HG02759 (cell line): Measurements from ENCODE around the gene TLR1.
"Not testable (repeated sequence)": the region's sequence is repeated elsewhere in the genome, so short reads cannot be mapped to it uniquely, and the experiment has no call there.

Source experiments
- ATAC-seq: cut with Tn5 transposase; IDR thresholded peaks from one replicate; pipeline ENCODE4 v1.9.1; 2021; ENCODE audit warnings: mild to moderate bottlenecking, moderate library complexity; ENCODE audit not compliant: unreplicated experiment

The TLR1 gene

DNA sequence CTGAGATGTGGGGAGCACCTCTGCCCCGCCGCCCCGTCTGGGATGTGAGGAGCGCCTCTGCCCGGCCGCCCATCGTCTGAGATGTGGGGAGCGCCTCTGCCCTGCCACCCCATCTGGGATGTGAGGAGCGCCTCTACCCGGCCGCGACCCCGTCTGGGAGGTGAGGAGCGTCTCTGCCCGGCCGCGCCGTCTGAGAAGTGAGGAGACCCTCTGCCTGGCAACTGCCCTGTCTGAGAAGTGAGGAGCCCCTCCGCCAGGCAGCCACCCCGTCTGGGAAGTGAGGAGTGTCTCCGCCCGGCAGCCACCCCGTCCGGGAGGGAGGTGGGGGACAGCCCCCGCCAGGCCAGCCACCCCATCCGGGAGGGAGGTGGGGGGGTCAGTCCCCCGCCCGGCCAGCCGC is 2.9 kb upstream of the TLR1 start:
- not testable (repeated sequence) for ATAC-seq

DNA sequence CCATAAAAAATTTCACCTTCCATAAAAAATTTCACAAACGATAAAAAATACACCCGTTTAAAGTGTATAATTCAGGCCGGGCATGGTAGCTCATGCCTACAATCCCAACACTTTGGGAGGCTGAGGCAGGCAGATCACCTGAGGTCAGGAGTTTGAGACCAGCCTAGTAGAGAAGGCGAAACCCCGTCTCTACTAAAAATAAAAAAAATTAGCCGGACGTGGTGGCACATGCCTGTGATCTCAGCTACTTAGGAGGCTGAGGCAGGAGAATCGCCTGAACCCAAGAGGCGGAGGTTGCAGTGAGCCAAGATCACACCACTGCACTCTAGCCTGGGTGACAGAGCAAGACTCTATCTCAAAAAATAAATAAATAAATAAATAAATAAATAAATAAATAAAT is 1.7 kb upstream of the TLR1 start:
- not testable (repeated sequence) for ATAC-seq

DNA sequence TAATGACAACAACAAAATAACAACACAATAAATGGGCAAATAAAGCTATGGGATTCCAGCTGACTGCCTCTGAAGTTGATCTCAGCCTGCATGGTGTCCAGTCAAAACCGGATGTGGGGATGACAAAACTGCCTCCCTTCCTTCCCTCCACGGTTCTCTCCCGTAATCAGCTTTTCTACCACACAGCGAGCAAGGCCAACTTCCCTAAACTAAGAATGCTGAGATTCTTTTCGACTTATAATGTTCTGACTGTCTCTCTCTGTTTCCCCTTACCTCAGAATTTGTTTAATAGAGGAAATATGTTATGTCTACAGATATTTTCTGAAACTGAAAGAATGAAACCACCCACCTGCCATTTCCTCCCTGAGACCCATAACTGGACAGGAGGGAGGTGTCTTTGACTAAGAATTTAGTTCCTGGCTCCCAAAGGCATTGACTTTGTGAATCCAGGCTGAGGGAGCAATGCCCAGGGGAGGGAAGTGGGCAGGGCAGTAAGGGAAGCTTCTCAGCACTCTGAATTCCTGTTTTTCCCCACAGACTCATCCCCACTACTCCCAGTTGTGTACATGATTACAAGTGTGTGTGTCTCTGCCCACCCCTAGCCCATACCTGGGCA is 1.0 kb upstream of the TLR1 start:
- peak; percentile 82 for ATAC-seq

DNA sequence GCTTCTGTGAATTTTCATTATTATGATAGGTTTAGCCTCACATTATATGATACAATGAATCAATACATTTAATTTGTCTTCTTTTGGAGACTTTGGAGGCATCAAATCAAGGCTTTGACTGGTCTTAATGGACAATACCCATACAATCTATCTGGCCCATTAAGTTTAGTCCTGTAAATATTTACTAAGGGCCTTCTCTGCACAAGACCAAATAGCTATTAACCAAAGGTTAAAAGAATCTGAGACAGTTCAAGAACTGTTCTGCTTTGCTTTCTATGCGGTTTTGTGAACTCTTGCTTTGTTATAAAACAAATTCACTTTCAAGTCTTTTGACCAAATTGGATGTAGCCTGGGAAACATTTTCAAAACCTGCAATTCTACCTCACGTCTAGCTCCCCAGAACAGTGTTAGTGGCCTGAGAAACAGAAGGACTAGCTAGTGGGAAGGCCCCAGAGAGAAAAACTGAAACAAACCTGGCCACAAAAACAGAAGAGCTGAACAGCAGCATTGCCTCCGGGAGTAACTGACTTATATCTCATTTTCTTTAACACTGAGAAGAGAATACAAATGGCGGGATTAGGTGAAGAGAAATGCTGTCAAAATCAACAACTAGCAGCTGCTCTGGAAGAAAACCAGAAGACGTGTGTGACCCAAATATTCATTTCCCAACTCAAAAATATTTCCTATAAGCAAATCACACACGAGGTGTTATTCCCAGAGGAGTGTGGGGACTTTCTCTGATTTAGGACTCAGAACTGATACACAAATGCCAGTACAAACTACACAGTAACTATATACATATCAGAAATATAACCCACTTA is 548 bp downstream of the TLR1 start:
- ATAC-seq = peak; percentile 62

DNA sequence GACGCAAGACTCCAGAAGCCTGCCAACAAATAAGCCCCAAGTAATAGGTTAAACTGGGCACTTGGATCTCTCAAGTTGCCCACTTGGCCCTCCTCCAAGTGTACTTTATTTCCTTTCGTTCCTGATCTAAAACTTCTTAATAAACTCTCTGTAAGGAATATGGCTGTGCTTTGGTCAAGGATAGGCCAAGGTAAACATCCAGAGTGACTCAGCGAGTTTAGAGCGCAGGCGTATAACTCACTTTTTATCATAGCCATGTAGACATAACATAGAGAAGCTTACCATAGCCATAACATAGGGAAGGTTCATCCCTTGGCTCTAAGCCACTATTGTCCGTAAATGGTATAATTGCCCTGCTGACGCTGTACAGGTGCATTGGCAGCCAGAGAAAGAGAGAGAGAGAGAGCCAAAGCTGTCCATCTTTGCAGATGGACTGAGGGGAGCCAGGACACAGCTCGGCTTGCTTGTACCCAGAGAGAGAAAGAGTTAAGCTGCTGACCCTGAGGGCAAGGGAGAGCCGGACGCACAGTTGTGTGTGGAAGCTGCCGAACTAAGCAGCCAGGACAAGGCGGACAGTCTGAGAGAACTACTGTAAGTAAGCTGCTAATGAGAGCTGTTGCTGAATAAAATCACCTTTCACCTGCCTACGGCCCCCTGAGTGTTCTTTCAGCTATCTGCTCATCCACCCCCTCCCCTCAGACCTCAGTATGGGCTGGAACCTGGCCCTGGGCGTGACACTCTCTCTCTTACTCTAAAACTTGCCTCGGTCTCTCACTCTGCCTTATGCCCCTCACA is 1.8 kb downstream of the TLR1 start:
- no peak for ATAC-seq

DNA sequence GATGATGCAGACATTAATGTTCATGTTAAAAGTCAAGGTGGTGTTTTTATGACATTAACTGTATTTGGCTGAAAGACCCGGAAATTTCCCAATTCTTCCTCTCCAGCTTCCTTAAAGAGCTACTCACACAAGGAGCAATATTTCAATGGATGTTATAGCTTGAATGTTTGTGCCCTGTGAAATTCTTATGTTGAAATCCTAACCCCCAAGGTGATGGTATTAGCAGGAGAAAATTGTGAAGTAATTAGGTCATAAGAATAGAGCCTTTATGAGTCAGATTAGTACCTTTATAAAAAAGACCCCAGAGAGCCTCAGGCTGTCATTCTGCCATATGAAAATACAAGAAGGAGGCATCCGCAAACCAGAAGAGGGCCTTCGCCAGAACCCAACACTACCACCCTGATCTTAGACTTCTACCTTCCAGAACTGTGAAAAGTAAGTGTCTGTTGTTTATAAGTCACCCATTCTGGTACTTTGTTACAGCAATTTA is 3.6 kb downstream of the TLR1 start:
- no peak for ATAC-seq

DNA sequence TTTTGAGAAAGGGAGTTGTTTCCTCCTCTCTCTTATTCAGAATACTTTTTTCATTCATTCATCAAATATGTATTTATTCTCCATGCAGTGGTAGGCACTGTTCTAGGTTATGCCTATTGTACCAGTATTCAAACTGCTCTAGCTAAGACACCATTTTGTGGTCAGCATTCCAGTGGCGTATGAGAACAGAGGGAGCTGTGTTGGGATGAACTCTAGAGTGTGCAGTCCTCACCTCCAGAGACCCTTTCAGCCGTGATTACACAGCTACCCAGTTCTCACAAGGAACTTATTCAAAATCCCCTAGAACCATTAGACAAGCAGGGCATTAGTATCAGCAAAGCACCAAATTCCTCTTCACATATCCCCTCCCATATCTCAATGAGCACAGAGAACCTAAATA is 4.2 kb downstream of the TLR1 start:
- no peak for ATAC-seq

DNA sequence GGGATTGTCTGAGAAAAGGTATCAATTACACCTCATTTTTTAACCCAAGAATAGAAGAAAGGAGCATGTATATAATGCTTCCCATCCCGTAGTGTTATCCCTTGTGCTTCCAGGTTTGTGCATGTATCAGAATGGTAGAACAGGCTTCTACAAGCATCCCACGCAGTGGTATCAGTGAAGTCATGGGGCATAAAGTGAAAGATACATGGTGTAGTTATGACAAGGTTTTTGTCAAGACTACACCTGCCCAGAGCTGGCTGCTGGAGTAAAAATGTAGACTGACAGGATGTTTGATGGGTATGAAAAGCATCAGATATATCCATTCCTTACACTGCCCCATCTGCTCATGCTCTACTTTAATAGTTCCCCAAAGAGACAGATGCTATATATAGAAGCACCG is 9.5 kb downstream of the TLR1 start:
- ATAC-seq = no peak

DNA sequence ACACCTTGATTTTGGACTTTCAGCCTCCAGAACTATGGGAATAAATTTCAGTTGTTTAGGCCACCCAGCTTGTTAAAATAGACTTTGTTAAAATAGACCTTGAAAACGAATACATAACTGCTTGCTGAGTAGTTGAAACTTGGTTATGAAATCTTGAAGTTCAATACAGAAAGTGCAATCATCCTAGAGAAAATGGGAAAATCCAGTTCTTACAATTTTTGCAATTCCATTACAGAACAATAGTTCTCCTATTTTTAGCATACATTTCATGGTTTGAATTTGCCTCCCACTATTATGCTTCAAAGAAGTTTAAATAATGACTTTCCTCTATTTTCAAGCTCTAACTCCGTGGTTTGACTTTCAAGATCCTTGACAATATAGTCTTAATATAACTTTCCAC is 10.5 kb downstream of the TLR1 start:
- ATAC-seq = no peak

DNA sequence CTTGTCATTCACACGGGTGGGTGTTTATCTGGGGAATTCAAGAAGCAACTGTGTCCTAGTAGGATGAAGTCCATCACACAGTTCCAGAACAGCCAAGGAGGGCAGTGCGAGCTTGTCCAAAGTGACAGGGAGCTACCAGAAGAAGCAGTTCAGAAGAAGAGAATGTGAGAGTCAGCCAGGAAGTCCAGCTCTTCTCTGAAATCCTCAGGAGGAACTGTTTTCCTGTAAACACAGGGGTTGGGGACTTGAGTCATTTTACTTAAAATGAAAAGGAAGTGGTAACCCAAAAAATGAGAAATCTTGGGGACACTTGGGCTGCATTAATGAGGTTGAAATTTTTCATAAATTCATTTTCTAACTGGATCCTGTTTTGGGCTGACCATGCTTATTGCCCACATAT is 13.6 kb downstream of the TLR1 start:
- ATAC-seq = no peak

DNA sequence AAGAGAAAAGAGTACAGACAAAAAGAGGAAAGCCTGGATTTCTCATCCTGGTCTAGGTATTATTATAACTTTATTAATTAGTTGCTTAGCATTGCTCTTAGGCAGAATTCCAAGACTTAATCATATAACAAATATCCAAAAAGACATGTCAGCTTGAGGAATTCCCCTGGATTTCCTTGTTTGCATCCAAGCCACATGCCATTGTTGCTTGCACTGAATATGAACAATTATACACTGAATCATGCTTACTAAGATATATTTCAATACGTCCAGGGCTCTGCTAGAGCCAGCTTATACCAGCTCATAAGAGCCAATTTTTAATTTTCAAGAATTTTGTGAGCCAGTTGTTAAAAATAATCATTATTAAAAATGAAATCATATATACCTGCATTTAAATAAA is 16.3 kb downstream of the TLR1 start:
- no peak for ATAC-seq

DNA sequence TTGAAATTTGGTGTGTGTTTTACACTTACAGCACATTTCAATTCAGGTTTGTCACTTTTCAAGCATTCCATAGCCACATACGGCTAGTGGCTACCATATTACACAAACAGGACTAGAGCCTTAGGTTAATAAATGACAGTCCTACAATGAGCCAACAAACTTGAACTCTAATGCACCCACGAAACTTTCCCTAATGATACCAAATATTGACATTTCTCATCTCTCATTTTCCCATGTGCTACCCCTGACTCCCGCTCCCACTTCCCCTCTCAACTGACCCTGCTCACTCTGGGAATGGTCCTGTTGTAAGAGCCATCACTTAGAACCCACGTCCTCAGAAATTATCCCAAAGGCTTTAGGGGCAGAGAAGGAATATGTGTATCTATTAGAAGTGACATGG is 16.9 kb downstream of the TLR1 start:
- ATAC-seq = no peak

DNA sequence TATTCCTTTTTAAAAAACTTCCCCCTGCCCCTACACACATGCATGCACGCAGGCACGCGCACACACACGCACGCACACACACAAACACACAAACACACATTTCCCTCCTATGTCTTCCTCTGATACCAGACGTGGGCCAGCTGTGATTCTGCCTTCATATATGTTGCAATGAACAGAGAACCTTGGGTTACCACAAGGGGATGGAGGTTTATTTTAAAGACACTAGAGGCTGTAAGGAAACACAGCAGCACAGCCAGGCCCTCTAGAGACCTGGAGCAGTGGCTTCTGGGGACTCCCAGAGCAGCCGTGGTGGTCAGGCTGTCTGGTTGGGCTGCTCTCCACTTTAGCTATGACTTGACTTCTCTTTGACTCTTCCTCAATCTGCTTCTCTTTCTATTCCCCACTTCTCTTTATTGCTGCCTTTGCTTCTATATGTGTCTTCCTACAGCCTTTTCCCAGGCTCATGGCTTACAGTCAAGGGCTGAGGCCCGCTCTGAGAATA is 18.6 kb downstream of the TLR1 start:
- peak; percentile 70 for ATAC-seq

DNA sequence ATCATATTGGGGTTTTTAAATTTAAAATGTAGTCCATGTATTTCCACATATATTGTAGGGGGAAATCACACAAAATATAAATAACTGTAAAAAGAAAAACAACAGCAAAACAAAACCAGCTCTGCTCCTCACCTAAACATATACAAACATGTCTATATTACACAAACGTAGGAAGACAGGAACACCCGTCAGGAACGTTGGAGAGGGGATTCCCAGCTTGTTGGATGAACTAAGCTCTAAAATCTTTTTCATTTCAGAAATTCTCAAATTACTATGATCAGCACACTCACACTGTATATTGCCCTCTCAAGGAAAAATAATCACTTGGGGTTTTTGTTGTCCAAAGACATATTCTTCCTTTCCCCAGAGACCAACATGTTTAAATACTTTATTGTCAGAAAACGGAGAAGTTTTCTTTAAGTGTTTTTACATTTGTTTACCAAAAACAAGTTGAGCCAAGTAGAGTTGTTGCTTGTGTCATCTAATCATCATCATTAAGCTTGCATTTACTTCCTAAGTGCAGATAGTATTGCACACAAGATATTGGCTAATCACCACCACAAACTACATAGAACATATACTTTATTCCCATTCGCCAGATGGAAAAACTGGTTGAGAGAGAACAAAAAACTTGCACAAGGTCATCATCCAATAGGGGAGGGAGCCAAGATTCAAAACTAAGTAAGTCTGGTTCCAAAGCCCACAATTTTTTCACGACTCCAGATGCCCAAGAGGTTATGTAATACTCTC is 19.4 kb downstream of the TLR1 start:
- ATAC-seq = no peak

DNA sequence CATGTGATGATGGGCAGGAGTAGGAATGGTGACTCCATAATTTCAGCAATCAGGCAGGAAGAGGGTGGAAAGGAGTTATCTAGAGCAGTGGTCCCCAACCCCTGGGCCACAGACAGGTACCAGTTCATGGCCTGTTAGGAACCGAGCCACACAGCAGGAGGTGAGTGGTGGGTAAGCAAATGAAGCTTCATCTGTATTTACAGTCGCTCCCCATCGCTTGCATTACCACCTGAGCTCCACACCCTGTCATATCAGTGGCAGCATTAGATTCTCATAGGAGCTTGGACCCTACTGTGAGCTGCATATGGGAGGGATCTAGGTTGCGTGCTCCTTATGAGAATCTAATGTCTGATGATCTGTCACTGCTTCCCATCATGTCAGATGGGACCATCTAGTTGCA is 20.4 kb downstream of the TLR1 start:
- no peak for ATAC-seq

DNA sequence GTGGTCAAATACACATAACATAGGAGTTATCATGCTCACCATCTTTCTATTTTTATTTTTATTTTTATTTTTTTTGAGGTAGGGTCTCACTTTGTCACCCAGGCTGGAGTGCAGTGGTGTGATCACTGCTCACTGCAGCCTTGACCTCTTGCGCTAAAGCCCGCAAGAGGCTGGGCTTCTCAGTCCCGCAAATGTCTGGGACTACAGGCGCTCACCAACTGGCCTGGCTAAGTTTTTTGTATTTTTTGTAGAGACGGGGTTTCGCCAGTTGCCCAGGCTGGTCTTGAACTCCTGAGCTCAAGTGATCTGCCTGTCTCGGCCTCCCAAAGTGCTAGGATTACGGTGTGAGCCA is 21.5 kb downstream of the TLR1 start:
- ATAC-seq = no peak

DNA sequence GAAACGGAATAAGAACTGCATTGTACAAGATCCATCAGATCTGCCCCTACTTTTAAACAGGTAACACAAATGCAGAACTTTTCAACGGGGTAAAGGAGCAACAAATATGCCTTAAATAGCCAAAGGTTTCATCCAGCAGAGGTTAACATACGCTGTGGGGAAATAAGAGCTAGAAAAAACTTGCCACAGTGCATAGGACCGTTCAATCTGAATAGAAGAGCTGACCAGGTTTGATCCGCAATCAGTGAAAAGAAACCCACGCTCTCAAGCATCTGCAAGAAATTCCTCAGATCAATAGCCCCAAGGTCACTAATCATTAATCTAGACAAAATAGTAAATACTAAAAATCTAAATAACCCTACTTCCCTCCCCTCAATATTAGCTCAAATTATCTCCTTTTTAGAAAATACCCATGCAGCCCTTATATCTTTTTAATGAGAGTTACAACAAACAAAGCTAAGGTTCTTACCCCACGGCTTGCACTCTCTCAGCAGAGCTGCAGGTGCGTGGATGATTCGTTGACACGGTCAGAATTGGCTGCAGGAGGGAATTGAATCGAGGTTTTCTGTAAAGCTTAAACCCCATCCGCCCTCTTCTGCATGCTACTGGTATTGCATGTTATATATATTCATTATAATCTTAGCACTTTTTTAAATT is 22.0 kb downstream of the TLR1 start, which contains the start of gene TLR10:
Gene TLR10 (minus strand): TSS at position 539 of the 657 bp plus-strand sequence. CDS start 7,400 bp downstream, outside the sequence.
- peak; percentile 61 for ATAC-seq

DNA sequence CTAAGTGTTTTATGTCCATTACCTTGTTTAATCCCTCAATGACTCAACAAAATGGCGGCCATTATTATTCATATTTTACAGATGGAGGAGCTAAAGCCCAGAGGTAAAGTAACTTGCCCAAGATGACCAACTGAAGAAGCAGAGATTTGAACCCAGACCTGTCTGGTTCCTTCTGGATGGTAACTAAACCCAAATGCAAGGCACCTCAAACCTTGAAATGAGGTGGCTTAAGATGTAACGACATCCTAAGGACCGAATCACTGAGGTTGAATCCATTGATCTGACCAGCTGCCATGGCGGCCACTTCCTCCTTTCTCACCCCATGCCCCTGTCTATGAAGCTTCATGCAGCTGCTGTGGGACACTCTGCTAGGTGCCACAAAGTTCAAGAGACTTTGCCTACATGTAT is 22.7 kb downstream of the TLR1 start:
- no peak for ATAC-seq

DNA sequence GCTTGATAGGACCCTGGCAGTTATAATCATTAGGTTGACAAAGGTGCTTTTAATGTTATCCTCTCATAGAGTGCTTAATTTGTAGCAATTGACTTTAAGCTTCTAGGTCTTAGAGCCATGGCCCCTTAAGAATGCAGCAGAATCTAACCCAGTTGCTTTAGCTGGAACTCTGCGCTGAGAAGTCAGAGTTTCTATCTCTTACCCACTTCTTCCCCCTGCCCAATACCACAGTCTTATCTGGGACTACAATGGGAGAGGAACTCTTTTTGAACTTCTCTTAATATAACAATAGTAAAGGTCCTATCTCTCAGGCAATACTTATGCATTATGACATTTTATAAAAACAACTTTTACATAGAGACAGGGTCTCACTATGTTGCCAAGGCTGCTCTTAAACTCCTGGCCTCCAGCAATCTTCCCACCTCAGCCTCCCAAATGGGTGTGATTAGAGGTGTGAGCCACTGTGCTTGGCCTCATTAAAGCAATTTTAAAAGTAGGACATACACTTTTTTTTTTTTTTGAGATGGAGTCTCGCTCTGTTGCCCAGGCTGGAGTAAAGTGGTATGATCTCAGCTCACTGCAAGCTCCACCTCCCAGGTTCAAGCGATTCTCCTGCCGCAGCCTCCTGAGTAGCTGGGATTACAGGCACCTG is 23.6 kb downstream of the TLR1 start:
- no peak for ATAC-seq

DNA sequence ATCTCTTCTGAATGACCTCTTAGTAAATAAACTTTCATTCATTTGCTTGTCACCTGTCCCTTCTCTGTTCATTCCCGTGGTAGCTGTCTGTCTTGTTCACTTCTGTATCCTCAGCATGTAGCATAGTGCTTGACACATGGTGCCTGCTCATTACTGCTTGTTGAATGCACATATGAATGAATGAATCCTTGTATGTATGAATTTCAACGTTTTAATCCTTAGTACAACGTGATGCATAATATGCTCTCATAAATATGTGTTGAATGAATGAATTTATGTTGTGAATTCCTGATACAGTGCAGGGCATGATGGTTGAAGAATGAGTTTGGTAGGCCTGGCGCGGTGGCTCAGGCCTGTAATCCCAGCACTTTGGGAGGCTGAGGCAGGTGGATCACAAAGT is 24.8 kb downstream of the TLR1 start:
- ATAC-seq = no peak
